ENCODE data around the gene REN. TPM values are rescaled to one million over a fixed set of nuclear protein-coding genes. Genes with fewer than 3 reads are reported as not detected.

REN gene
- total and polyA plus RNA-seq, 2 of the 13 experiments (the other 11 are each of a cell fraction or from before 2014, with no cell fraction given) = not detected

GRCh38 chr1:204213668-204214662 is 47.8 kb upstream of the REN start, which contains the start of gene GOLT1A (continued):
- no peak for TF ChIP-seq ZBED4 (CRISPR knock-in tag; IDR thresholded peaks at IDR 0.05; ENCODE audit: borderline replicate concordance)
- TF ChIP-seq ZNF33B (CRISPR knock-in tag; IDR thresholded peaks at IDR 0.05) = no peak
- TF ChIP-seq MYPOP (CRISPR knock-in tag; IDR thresholded peaks at IDR 0.05) = peak; percentile 91; the same call in 1 of the 2 replicates
- 0 out of 2 replicates have a peak, but pooled peaks have one; percentile 13 for TF ChIP-seq ZNF746 (CRISPR knock-in tag; IDR thresholded peaks at IDR 0.05)
- TF ChIP-seq TCF12 (IDR thresholded peaks at IDR 0.05) = no peak
- TF ChIP-seq TCF12 (CRISPR knock-in tag; IDR thresholded peaks at IDR 0.05) = 0 out of 2 replicates have a peak, but pooled peaks have one; percentile 89
- TF ChIP-seq ZNF784 (CRISPR knock-in tag; IDR thresholded peaks at IDR 0.05; ENCODE audit: borderline replicate concordance) = no peak
- peak; percentile 74; the same call in 1 of the 2 replicates for TF ChIP-seq ZNF710 (CRISPR knock-in tag; IDR thresholded peaks at IDR 0.05; ENCODE audit: borderline replicate concordance)
- no peak for TF ChIP-seq ZNF512 (CRISPR knock-in tag; IDR thresholded peaks at IDR 0.05)
- TF ChIP-seq TEAD2 (CRISPR knock-in tag; IDR thresholded peaks at IDR 0.05) = no peak
- no peak for TF ChIP-seq MIER2 (CRISPR knock-in tag; IDR thresholded peaks at IDR 0.05)
- TF ChIP-seq NFE2L1 (CRISPR knock-in tag; IDR thresholded peaks at IDR 0.05; ENCODE audit: borderline replicate concordance) = no peak
- TF ChIP-seq MBD4 (IDR thresholded peaks at IDR 0.05; ENCODE audit: borderline replicate concordance, low read length) = no peak
- TF ChIP-seq ZBTB26 (CRISPR knock-in tag; IDR thresholded peaks at IDR 0.05; ENCODE audit: borderline replicate concordance) = 0 out of 2 replicates have a peak, but pooled peaks have one; percentile 20
- no peak for TF ChIP-seq SIN3B (IDR thresholded peaks at IDR 0.05; ENCODE audit: low read length)
- peak; percentile 82 for TF ChIP-seq GATAD1 (CRISPR knock-in tag; IDR thresholded peaks at IDR 0.05)
- 0 out of 2 replicates have a peak, but pooled peaks have one; percentile 34 for TF ChIP-seq ZNF615 (CRISPR knock-in tag; IDR thresholded peaks at IDR 0.05; ENCODE audit: borderline replicate concordance)

Data from HepG2 (cell line).